Raji (cell line): ENCODE measurements around the gene ATP7B.

Experiments used
- POLR2A ChIP-seq: IDR thresholded peaks from 2 replicates; pipeline ENCODE4 v1.6.1; 2011; ENCODE audit warnings: low read depth, low read length, control low read depth; ENCODE audit not compliant: insufficient read depth

Gene ATP7B

DNA sequence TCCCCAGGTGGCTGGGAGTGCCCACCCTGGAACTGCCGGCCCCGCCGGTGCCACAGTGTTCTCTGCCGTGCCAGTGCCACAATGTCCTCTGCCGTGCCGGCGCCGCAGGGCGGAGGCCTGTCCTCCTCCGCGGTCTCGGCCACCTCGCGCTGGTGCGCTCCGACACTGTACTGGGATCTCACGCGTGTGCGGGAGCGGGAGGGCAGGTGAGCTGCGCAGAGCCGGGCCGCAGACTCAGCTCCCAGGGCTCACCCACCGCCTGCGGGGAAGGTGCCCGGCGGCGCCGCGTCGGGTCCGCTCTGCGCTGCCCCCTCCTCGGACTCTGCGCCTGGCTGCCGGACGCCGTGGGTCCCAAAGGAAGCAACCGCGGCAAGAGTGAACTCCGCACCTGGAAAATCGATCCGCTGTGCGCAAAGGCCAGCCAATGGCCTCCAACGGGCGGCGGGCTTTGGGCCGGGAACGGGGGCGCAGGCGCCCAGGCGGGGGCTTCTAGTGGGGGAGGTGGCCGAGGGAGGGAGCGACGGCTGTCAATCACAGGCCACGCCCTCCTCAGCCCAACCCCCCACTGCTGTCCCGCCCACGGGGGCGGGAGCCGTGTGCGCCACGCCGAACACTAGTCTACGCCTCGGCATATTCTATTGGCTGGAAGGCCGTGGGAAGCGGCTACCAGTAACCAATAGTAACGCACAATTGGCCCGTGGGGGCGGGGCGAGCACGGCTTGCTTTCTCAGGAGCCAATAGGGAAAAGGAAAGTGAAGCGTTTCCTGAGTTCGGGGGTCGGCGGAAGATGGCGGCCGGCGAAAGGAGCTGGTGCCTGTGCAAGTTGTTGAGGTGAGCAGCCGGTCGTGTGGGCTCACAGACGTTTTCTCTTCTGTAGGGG lies 622 bp upstream of the ATP7B start, which contains the start of gene ALG11:
Gene ALG11, plus strand, starts transcription at position 767 of the 880 bp plus-strand sequence. Its CDS starts 21 bp downstream, at position 788.
- TF ChIP-seq POLR2A: peak; percentile 75

DNA sequence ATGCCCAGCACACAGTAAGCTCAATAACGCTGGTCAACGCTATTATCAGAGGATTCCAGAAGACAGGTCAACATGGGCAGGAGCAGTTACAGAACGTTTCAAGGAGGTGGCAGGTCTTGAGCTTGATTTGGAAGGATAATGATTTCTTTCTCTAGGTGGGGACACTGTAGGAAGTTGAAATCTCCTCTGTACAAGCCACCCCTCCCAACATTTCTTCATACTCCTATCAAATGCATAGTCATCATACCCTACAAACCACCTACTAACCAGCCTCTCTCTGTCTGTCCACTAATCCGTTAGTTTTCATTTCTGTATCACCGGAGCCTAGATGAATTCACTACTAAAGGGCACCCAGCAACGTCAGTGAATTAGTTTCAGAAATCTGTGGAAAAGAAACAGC lies 1.3 kb downstream of the ATP7B start:
- no peak for TF ChIP-seq POLR2A

DNA sequence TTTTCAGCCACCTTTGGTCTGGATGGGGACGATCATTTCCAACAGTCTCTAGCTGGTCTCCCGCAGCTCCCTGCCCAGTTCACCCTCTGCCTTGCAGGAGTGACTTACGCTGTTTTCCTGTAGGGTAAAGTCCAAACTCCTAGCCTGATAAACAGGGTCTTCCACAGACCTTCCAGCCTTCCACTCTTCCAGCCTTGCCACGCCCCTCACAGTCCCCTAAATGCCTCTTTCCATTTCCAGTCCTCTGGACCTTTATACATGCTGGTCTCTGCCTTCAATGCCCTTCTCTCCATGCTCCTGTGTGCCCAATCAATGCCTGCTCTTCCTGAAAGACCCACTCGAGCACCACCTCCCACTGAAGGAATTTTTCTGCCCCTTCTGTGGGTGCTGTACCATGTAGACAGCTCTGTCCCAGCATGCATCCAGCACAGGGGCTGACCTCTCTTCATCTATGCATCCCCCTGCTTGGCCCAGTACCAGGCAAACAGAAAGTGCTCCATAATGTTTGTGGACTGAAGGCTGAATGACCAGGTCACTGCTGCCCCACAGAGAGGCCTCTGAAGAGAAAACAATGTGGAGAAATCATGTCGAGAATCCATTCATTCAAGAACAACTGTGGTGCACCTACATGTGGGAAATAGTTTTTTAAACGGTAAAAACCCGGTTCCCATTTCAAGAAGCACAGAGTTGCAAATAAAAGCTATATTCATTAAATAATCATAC lies 4.6 kb downstream of the ATP7B start:
- TF ChIP-seq POLR2A: no peak

DNA sequence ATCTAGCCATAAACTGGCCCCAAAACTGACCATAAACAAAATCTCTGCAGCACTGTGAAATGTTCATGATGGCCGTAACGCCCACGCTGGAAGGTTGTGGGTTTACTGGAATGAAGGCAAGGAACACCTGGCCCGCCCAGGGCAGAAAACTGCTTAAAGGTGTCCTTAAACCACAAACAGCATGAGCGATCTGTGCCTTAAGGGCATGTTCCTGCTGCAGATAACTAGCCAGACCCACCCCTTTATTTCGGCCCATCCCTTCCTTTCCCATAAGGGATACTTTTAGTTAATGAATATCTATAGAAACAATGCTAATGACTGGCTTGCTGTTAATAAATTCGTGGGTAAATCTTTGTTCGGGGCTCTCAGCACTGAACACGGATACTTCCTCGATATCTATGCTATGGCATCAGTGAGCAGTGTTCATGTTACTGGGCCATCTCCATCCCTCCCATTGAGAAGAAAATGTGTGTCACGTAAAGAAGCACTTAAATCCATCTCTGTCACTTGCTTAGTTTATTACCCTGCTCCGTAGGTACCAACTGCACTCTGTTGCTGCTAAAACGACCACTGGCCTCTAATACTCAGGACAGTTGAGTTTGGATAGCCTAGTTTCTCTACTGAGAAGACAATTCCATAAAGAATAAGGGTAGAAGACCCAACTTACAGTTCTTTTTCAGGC lies 5.3 kb downstream of the ATP7B start:
- no peak for TF ChIP-seq POLR2A

DNA sequence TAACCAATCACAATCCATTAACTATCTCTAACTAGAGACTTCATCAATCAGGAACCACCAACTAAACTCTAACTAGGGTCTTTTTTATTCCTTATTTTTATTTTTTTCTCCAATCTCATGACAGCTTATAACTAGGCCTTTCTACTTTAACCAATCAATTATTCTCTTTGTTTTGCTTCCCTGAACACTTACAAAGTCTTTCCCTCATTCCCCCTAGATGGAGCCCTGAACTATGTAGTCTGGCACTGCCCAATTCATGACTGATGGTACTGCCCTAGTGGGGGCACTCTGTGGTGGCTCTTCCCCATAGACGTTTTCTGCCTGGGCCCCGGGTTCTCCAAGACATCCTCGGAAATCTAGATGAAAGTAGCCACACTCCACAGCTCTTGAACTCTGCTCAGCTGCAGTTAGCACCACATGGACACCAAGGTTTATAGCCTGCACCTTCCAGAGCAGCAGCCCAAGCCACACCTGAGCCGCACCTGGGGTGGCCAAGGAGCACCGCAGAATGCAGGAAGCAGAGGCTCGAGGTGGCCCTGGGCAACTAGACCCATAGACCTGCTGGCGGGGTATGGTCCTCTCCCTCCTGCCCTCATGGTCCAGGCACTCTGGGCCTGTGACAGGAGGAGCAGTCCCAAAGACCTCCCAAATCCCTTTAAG lies 6.6 kb downstream of the ATP7B start:
- no peak for TF ChIP-seq POLR2A

DNA sequence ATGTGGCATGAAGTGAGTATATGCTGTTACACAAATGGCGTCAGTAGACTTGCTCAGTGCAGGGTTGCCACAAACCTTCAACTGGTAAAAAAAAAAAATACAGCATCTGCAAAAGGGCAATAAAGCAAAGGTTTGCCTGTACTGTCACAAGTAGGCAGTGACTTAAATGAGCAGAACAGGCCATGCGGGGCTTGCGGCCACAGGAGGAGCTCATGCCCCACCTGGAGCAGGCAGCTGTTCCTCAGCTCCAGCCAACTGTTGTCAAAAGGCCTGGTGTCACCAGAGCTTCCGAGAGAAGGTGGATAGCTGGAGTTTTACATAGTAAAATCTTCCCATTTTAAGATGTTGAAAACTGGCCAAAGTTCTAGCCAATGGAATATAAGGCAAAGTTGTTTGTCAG lies 7.7 kb downstream of the ATP7B start:
- no peak for TF ChIP-seq POLR2A

DNA sequence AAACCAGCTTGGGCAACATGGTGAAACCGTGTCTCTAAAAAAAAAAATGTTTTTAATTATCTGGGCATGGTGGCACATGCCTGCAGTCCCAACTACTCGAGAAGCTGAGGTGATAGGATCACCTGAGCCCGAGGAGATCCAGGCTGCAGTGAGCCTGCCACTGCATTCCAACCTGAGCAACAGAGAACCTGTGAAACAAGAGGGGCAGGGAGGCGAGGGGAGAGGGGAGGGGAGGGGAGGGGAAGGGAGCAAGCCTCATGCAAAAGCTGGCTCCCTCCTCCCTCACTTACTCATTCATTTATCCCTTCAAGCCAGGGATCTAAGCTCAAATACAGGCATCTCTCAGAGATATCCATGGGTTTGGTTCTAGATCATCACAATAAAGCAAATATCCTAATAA lies 8.9 kb downstream of the ATP7B start:
- TF ChIP-seq POLR2A: no peak

DNA sequence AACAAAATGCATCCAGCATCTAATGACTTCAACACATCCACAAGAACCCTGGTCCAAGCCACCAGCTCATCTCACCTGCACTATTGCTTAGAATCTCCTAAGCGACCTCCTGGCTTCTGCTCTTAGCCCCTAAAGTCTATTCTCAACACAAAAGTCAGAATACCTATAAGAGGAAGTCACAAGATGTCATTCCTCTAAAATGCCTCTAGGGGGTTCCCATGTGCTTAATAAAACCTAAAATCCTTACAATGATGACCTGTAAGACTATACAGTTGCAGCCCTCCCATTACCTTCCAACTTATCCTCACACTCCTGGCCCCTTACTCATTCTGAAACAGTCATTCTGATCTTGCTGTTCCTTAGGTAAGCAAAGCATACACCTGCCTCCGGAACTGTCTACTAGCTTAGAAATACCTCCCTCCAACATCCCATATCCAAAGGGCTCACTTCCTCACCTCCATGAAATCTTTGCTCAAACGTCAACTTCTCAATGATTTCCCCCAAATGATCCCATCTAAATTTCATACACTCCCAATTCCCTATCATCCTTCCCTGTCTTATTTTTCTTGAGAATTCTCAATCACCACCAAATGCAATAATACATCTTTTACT lies 10.0 kb downstream of the ATP7B start:
- no peak for TF ChIP-seq POLR2A

DNA sequence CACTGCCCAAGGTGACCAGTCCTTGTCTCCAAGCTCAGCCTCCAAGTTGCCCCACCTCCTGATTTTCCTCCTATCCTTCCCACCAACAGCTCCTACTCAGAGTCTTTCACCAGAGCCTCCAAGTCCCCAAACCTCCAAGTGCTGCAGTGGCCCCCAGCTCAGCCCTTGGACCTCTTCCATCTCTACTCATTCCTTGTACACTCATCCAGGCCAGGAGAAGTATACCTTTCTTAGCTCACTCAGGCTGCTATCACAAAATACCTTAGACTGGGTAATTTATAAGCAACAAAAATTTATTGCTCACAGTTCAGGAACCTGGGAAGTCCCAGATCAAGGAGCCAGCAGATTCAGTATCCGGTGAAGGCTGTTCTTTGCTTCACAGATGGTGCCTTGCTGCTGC lies 11.3 kb downstream of the ATP7B start:
- no peak for TF ChIP-seq POLR2A

DNA sequence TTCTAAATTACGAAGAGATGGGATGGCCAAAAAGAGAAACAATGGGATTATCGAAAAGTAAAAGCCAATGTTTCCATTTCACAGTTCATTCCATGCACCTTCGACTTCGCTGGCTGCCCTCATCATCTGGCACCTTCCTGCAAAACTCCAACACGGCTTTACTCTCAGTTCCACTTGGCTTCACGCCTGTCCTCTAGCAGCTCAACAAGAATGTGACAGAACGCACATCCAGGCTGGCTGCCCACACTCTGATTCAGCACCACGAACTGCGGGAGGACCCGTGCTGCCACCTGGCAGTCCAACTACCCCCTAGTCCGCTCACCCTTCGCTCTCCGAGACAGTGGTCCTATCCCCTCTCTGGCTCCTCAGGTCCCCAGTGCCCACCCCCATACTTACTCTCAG lies 11.7 kb downstream of the ATP7B start:
- no peak for TF ChIP-seq POLR2A

DNA sequence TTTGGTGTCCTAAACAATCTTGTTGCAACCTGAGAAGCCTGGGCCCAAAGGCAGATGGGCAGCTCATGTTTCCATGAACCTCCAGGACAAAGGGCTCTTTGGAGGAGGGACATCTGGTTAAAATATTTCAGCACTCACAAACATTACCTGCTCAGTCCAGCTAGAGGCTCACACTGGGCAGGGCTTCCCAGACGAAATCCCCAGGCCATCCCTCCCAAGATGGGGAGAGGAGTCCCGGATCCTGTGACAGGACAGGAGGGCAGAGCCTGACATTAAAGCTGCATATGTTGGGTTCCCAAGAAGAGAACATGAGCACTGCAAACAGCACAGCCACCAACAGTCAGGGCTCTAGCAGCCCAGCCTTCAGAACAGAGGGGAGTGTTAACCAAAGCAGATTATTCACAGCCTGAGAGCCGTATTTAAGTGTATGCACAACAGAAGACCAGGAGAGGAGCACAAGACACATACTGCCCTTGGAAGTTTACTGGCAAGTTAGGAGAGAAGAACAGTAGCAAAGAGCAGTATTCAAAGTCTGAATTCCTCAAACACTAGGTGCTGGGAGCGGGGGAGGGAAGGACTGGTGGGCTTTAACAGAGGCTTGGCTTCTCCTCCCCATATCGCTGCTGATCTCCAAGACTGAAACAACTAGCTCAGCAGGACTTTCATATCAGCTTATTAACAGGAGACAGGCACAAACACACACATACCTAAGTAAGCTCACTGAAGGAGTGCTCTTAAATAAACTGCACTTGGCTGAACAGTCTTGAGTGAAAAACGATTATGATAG lies 12.3 kb downstream of the ATP7B start:
- TF ChIP-seq POLR2A: no peak

DNA sequence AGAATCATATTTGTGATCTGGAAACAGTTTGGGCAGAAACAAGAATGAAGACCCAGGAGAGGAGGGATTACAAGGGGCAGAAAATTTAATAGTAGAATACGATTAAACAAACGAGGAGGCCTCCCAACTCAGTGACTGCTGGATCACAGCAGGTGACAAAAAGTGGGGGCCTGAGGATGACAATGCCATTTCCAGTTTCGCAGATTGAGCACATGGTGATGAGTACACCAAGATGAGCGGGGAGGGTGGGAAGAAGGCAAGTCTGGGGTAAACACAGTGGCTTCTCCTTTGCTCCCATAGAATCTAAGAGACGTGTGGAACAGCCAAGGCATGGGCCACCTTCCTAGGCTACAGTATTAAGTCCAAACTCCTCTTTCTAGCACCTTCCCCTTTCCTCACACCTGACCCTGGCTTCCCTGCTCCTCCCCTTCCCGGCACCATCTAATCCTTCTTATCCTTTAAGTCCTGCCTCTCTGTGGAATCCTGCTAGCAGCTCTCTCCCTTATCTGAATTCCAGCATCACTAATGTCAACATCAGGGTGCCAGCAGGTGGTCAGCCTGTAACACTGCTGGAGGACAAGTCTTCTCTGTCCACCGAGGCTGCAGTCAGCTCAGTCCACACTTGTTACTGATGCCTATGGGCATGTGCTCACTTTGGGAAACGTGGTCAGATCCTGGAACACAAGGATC lies 13.5 kb downstream of the ATP7B start:
- TF ChIP-seq POLR2A: no peak

DNA sequence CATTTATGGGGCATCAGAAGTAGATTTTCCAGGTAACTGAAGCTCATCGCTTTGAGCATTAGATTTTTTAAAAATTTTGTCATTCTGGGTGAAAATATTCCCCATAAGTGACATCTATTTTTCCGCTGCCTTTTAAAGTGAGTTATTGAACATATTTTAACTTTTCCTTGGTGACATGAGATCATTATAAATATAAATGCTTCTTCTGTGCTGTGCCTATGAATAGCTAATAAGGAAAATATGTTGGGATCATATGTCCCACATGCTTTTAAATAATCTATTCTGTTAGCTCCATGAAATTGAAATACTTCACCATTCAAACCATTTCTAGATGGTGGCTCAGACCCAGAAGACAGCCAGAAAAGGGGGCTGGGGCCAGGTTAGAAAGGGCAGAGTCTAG lies 14.1 kb downstream of the ATP7B start:
- TF ChIP-seq POLR2A: no peak
